ENCODE results near the gene RAN.

RAN gene

GRCh38 chr12:130871286-130872178, at the start of gene RAN:
Gene RAN, plus strand, starts transcription at chr12:130872066. Its CDS starts 528 bp downstream, at chr12:130872594.
- Histone ChIP-seq H3K4me3 (ENCODE audit: low read depth, low read length) (peak within 1 kb of the TSS; percentile 75), H3K27me3 (ENCODE audit: control insufficient read depth, insufficient read depth, low read length) (no peaks in the 10 kb centered on the region), H3K4me1 (ENCODE audit: control insufficient read depth, insufficient read depth, low read length) (peaks cover 26% of the 10 kb centered on the region), H3K9me3 (ENCODE audit: control insufficient read depth, insufficient read depth, low read length) (no peaks in the 10 kb centered on the region), H3K27ac (ENCODE audit: low read depth, low read length) (peak within 1 kb of the TSS; percentile 88), H3K9ac (ENCODE audit: low read depth, low read length) (peak within 1 kb of the TSS; percentile 96), H3K36me3 (ENCODE audit: control insufficient read depth, insufficient read depth, low read length) (peaks cover 41% of the 10 kb centered on the region)

GRCh38 chr12:130825771-130826150, 46.1 kb upstream of the RAN start:
- no peaks in the 10 kb centered on the region for H3K27me3 ChIP-seq (ENCODE audit: control insufficient read depth, insufficient read depth, low read length)
- no peak overlapping the region for H3K27ac ChIP-seq (ENCODE audit: low read depth, low read length)
- no peak overlapping the region for H3K9ac ChIP-seq (ENCODE audit: low read depth, low read length)
- no peak overlapping the region for H3K4me3 ChIP-seq (ENCODE audit: low read depth, low read length)
- H3K4me1 ChIP-seq (ENCODE audit: control insufficient read depth, insufficient read depth, low read length), result peaks cover 21% of the 10 kb centered on the region
- no peaks in the 10 kb centered on the region for H3K9me3 ChIP-seq (ENCODE audit: control insufficient read depth, insufficient read depth, low read length)
- peaks cover 28% of the 10 kb centered on the region for H3K36me3 ChIP-seq (ENCODE audit: control insufficient read depth, insufficient read depth, low read length)

- no peaks in the 10 kb centered on the region for H3K27me3 ChIP-seq (ENCODE audit: control insufficient read depth, insufficient read depth, low read length)
- no peaks in the 10 kb centered on the region for H3K9me3 ChIP-seq (ENCODE audit: control insufficient read depth, insufficient read depth, low read length)
- no peak overlapping the region for H3K27ac ChIP-seq (ENCODE audit: low read depth, low read length)
- H3K36me3 ChIP-seq (ENCODE audit: control insufficient read depth, insufficient read depth, low read length), result peaks cover 23% of the 10 kb centered on the region
- H3K4me3 ChIP-seq (ENCODE audit: low read depth, low read length), result no peak overlapping the region
- no peak overlapping the region for H3K9ac ChIP-seq (ENCODE audit: low read depth, low read length)
- peaks cover 22% of the 10 kb centered on the region for H3K4me1 ChIP-seq (ENCODE audit: control insufficient read depth, insufficient read depth, low read length)
Observed at GRCh38 chr12:130826151-130826801, 45.6 kb upstream of the RAN start.

- Histone ChIP-seq H3K27ac (ENCODE audit: low read depth, low read length) (no peak overlapping the region), H3K4me1 (ENCODE audit: control insufficient read depth, insufficient read depth, low read length) (peaks cover 22% of the 10 kb centered on the region), H3K36me3 (ENCODE audit: control insufficient read depth, insufficient read depth, low read length) (peaks cover 16% of the 10 kb centered on the region), H3K9ac (ENCODE audit: low read depth, low read length) (no peak overlapping the region), H3K27me3 (ENCODE audit: control insufficient read depth, insufficient read depth, low read length) (no peaks in the 10 kb centered on the region), H3K4me3 (ENCODE audit: low read depth, low read length) (no peak overlapping the region), H3K9me3 (ENCODE audit: control insufficient read depth, insufficient read depth, low read length) (no peaks in the 10 kb centered on the region)
Observed at GRCh38 chr12:130827432-130827831, 44.4 kb upstream of the RAN start.

- H3K27ac ChIP-seq (ENCODE audit: low read depth, low read length), result no peak overlapping the region
- no peak overlapping the region for H3K9ac ChIP-seq (ENCODE audit: low read depth, low read length)
- no peak overlapping the region for H3K4me3 ChIP-seq (ENCODE audit: low read depth, low read length)
- H3K4me1 ChIP-seq (ENCODE audit: control insufficient read depth, insufficient read depth, low read length), result peaks cover 22% of the 10 kb centered on the region
- no peaks in the 10 kb centered on the region for H3K27me3 ChIP-seq (ENCODE audit: control insufficient read depth, insufficient read depth, low read length)
- no peaks in the 10 kb centered on the region for H3K9me3 ChIP-seq (ENCODE audit: control insufficient read depth, insufficient read depth, low read length)
- 0 out of 2 replicates have a peak, but pooled peaks cover 5% of the 10 kb centered on the region for H3K36me3 ChIP-seq (ENCODE audit: control insufficient read depth, insufficient read depth, low read length)
Observed at GRCh38 chr12:130828895-130829294, 43.0 kb upstream of the RAN start.

- Histone ChIP-seq H3K27ac (ENCODE audit: low read depth, low read length) (no peak overlapping the region), H3K4me3 (ENCODE audit: low read depth, low read length) (no peak overlapping the region), H3K9me3 (ENCODE audit: control insufficient read depth, insufficient read depth, low read length) (no peaks in the 10 kb centered on the region), H3K36me3 (ENCODE audit: control insufficient read depth, insufficient read depth, low read length) (0 out of 2 replicates have a peak, but pooled peaks cover 5% of the 10 kb centered on the region), H3K9ac (ENCODE audit: low read depth, low read length) (no peak overlapping the region), H3K27me3 (ENCODE audit: control insufficient read depth, insufficient read depth, low read length) (no peaks in the 10 kb centered on the region), H3K4me1 (ENCODE audit: control insufficient read depth, insufficient read depth, low read length) (peaks cover 22% of the 10 kb centered on the region)
Observed at GRCh38 chr12:130829391-130830245, 42.2 kb upstream of the RAN start.

- Histone ChIP-seq H3K4me3 (ENCODE audit: low read depth, low read length) (no peak overlapping the region), H3K27ac (ENCODE audit: low read depth, low read length) (no peak overlapping the region), H3K4me1 (ENCODE audit: control insufficient read depth, insufficient read depth, low read length) (peaks cover 22% of the 10 kb centered on the region), H3K36me3 (ENCODE audit: control insufficient read depth, insufficient read depth, low read length) (0 out of 2 replicates have a peak, but pooled peaks cover 5% of the 10 kb centered on the region), H3K27me3 (ENCODE audit: control insufficient read depth, insufficient read depth, low read length) (no peaks in the 10 kb centered on the region), H3K9me3 (ENCODE audit: control insufficient read depth, insufficient read depth, low read length) (no peaks in the 10 kb centered on the region), H3K9ac (ENCODE audit: low read depth, low read length) (no peak overlapping the region)
Observed at GRCh38 chr12:130830246-130830551, 41.7 kb upstream of the RAN start.

- H3K4me1 ChIP-seq (ENCODE audit: control insufficient read depth, insufficient read depth, low read length), result peaks cover 23% of the 10 kb centered on the region
- H3K27me3 ChIP-seq (ENCODE audit: control insufficient read depth, insufficient read depth, low read length), result no peaks in the 10 kb centered on the region
- H3K4me3 ChIP-seq (ENCODE audit: low read depth, low read length), result no peak overlapping the region
- H3K9ac ChIP-seq (ENCODE audit: low read depth, low read length), result no peak overlapping the region
- no peaks in the 10 kb centered on the region for H3K9me3 ChIP-seq (ENCODE audit: control insufficient read depth, insufficient read depth, low read length)
- no peaks in the 10 kb centered on the region for H3K36me3 ChIP-seq (ENCODE audit: control insufficient read depth, insufficient read depth, low read length)
- no peak overlapping the region for H3K27ac ChIP-seq (ENCODE audit: low read depth, low read length)
Observed at GRCh38 chr12:130831246-130831645, 40.6 kb upstream of the RAN start.

GRCh38 chr12:130831876-130832405, 39.9 kb upstream of the RAN start:
- H3K36me3 ChIP-seq (ENCODE audit: control insufficient read depth, insufficient read depth, low read length), result no peaks in the 10 kb centered on the region
- H3K9ac ChIP-seq (ENCODE audit: low read depth, low read length), result no peak overlapping the region
- no peak overlapping the region for H3K27ac ChIP-seq (ENCODE audit: low read depth, low read length)
- H3K27me3 ChIP-seq (ENCODE audit: control insufficient read depth, insufficient read depth, low read length), result no peaks in the 10 kb centered on the region
- no peaks in the 10 kb centered on the region for H3K9me3 ChIP-seq (ENCODE audit: control insufficient read depth, insufficient read depth, low read length)
- no peak overlapping the region for H3K4me3 ChIP-seq (ENCODE audit: low read depth, low read length)
- peaks cover 23% of the 10 kb centered on the region for H3K4me1 ChIP-seq (ENCODE audit: control insufficient read depth, insufficient read depth, low read length)

- Histone ChIP-seq H3K36me3 (ENCODE audit: control insufficient read depth, insufficient read depth, low read length) (no peaks in the 10 kb centered on the region), H3K9ac (ENCODE audit: low read depth, low read length) (no peak overlapping the region), H3K4me3 (ENCODE audit: low read depth, low read length) (no peak overlapping the region), H3K27me3 (ENCODE audit: control insufficient read depth, insufficient read depth, low read length) (0 out of 2 replicates have a peak, but pooled peaks cover 3% of the 10 kb centered on the region), H3K9me3 (ENCODE audit: control insufficient read depth, insufficient read depth, low read length) (no peaks in the 10 kb centered on the region), H3K4me1 (ENCODE audit: control insufficient read depth, insufficient read depth, low read length) (peaks cover 23% of the 10 kb centered on the region), H3K27ac (ENCODE audit: low read depth, low read length) (no peak overlapping the region)
Observed at GRCh38 chr12:130832561-130833209, 39.2 kb upstream of the RAN start.

All from HUES48 (cell line).